DND-41 (cell line): ENCODE results near the gene JCHAIN.
"Not testable (repeated sequence)": the region's sequence is repeated elsewhere in the genome, so short reads cannot be mapped to it uniquely, and the experiment has no call there.

Experiments used
- CTCF ChIP-seq: IDR thresholded peaks from 2 replicates; pipeline ENCODE4 v1.5.1; 2012; ENCODE audit warnings: borderline replicate concordance, low read length, moderate library complexity, mild to moderate bottlenecking; ENCODE audit not compliant: poor library complexity, severe bottlenecking; ENCODE audit errors: extremely low read depth
- EZH2 ChIP-seq: IDR thresholded peaks from 3 replicates; pipeline ENCODE4 v1.6.1; 2012; ENCODE audit warnings: borderline replicate concordance, low read depth, mild to moderate bottlenecking, moderate library complexity, low read length, inconsistent platforms; ENCODE audit not compliant: severe bottlenecking

- not testable (repeated sequence) for TF ChIP-seq CTCF, EZH2
Measured at GRCh38 chr4:70702592-70702991, 36.3 kb upstream of the JCHAIN start.
